Left kidney (tissue), 2 donors: Measurements from ENCODE around the gene WSB2. TPM values are rescaled to one million over a fixed set of nuclear protein-coding genes. Genes with fewer than 3 reads are reported as not detected.
"Not testable (repeated sequence)": the region's sequence is repeated elsewhere in the genome, so short reads cannot be mapped to it uniquely, and the experiment has no call there.

ENCODE experiments used
- DNase-seq: peaks from one replicate; pipeline ENCODE4 v3.0.0-alpha.2; 2013
- polyA plus RNA-seq: library from polyadenylated mRNA; unstranded; fragments of 120-200 nt; gene quantifications from one replicate; pipeline ENCODE4 v1.2.1, GENCODE V29; 2013; ENCODE audit not compliant: insufficient read length

The WSB2 gene
- polyA plus RNA-seq, 1 donor: 50.4 TPM

GRCh38 chr12:118036672-118037411, 24.1 kb downstream of the WSB2 start:
- DNase-seq: no peak

- no peak for DNase-seq
Observed at GRCh38 chr12:118035190-118036041, 25.6 kb downstream of the WSB2 start.

GRCh38 chr12:118034429-118035189, 26.4 kb downstream of the WSB2 start:
- DNase-seq: peak; percentile 32

- DNase-seq: no peak
Observed at GRCh38 chr12:118033902-118034301, 27.1 kb downstream of the WSB2 start.

- no peak for DNase-seq
Observed at GRCh38 chr12:118033323-118033722, 27.7 kb downstream of the WSB2 start.

- DNase-seq: no peak
Observed at GRCh38 chr12:118032188-118032587, 28.8 kb downstream of the WSB2 start.

GRCh38 chr12:118029166-118029565, 31.8 kb downstream of the WSB2 start:
- DNase-seq: no peak

GRCh38 chr12:118025168-118025567, 35.8 kb downstream of the WSB2 start:
- DNase-seq: no peak

GRCh38 chr12:118023301-118023860, 37.6 kb downstream of the WSB2 start:
- DNase-seq: no peak

- no peak for DNase-seq
Observed at GRCh38 chr12:118022728-118023109, 38.3 kb downstream of the WSB2 start.

- DNase-seq: not testable (repeated sequence)
Observed at GRCh38 chr12:118022097-118022727, 38.8 kb downstream of the WSB2 start.

- DNase-seq: no peak
Observed at GRCh38 chr12:118020036-118020435, 40.9 kb downstream of the WSB2 start.

- no peak for DNase-seq
Observed at GRCh38 chr12:118017926-118018325, 43.1 kb downstream of the WSB2 start.

GRCh38 chr12:118016424-118017264, 44.3 kb downstream of the WSB2 start, which contains the start of gene RFC5:
RFC5 (plus strand) TSS chr12:118016703; CDS start chr12:118016828, 125 bp downstream.
- peak; percentile 97 for DNase-seq

- DNase-seq: peak; percentile 13
Observed at GRCh38 chr12:118015944-118016343, 45.0 kb downstream of the WSB2 start.

GRCh38 chr12:118015306-118015705, 45.7 kb downstream of the WSB2 start:
- no peak for DNase-seq

- DNase-seq: no peak
Observed at GRCh38 chr12:118013283-118013682, 47.7 kb downstream of the WSB2 start.

GRCh38 chr12:118011961-118012360, 49.0 kb downstream of the WSB2 start:
- no peak for DNase-seq

- no peak for DNase-seq
Observed at GRCh38 chr12:118011377-118011776, 49.6 kb downstream of the WSB2 start.

- DNase-seq: no peak
Observed at GRCh38 chr12:118010903-118011302, 50.1 kb downstream of the WSB2 start.

- not testable (repeated sequence) for DNase-seq
Observed at GRCh38 chr12:117999806-118000205, 61.2 kb downstream of the WSB2 start.
